Neural progenitor cell (in vitro differentiated cells): ENCODE measurements around the gene PACRG. TPM values are rescaled to one million over a fixed set of nuclear protein-coding genes. Genes with fewer than 3 reads are reported as not detected.

Experiments
- DNase-seq: peaks from one replicate; pipeline ENCODE4 v3.0.0-alpha.2; 2016; ENCODE audit warnings: low spot score
- H2AFZ ChIP-seq: fragments of 200-600 bp; sonication (generic); replicated peaks from 2 replicates; pipeline ENCODE4 v1.6.1; 2016; ENCODE audit warnings: antibody characterized with exemption
- H3F3A ChIP-seq: fragments of 200-600 bp; sonication (generic); 2 replicates; pipeline ENCODE4 v1.6.1; 2016; ENCODE audit warnings: antibody characterized with exemption, low read depth
- H3K27ac ChIP-seq: fragments of 200-600 bp; sonication (generic); 2 replicates; pipeline ENCODE4 v1.5.1; 2016; ENCODE audit warnings: mild to moderate bottlenecking
- H3K27me3 ChIP-seq: fragments of 200-600 bp; sonication (generic); 2 replicates; pipeline ENCODE4 v1.6.1; 2016; ENCODE audit warnings: mild to moderate bottlenecking, moderate library complexity
- H3K36me3 ChIP-seq: fragments of 200-600 bp; sonication (generic); 2 replicates; pipeline ENCODE4 v1.5.1; 2016
- H3K4me1 ChIP-seq: fragments of 200-600 bp; sonication (generic); 2 replicates; pipeline ENCODE4 v1.6.1; 2016; ENCODE audit warnings: mixed run types
- H3K4me2 ChIP-seq: fragments of 200-600 bp; sonication (generic); 2 replicates; pipeline ENCODE4 v1.6.1; 2016
- H3K4me3 ChIP-seq: fragments of 200-600 bp; sonication (generic); 2 replicates; pipeline ENCODE4 v1.5.1; 2016
- H3K79me2 ChIP-seq: fragments of 200-600 bp; sonication (generic); 2 replicates; pipeline ENCODE4 v1.6.1; 2016; ENCODE audit warnings: low read depth
- H3K9ac ChIP-seq: fragments of 200-600 bp; sonication (generic); 2 replicates; pipeline ENCODE4 v1.6.1; 2016
- H3K9me3 ChIP-seq: fragments of 200-600 bp; sonication (generic); 2 replicates; pipeline ENCODE4 v1.5.1; 2016; ENCODE audit warnings: low read depth
- H4K20me1 ChIP-seq: fragments of 200-600 bp; sonication (generic); 2 replicates; pipeline ENCODE4 v1.6.1; 2016; ENCODE audit warnings: low read depth
- H3K27ac Mint-ChIP-seq: 3 replicates; pipeline ENCODE4 v1.8.0; 2021; ENCODE audit warnings: mixed read lengths
- H3K27me3 Mint-ChIP-seq: 2 replicates; pipeline ENCODE4 v1.8.0; 2022; ENCODE audit warnings: low read depth, mild to moderate bottlenecking, inconsistent platforms, moderate library complexity, mixed read lengths; ENCODE audit not compliant: insufficient read depth
- H3K36me3 Mint-ChIP-seq: 3 replicates; pipeline ENCODE4 v1.8.0; 2021; ENCODE audit warnings: mixed read lengths
- H3K4me1 Mint-ChIP-seq: 3 replicates; pipeline ENCODE4 v1.8.0; 2021; ENCODE audit warnings: mixed read lengths
- H3K4me3 Mint-ChIP-seq: 3 replicates; pipeline ENCODE4 v1.8.0; 2021; ENCODE audit warnings: mild to moderate bottlenecking, moderate library complexity, mixed read lengths
- H3K9me3 Mint-ChIP-seq: 3 replicates; pipeline ENCODE4 v1.8.0; 2020; ENCODE audit warnings: mixed read lengths
- EZH2 ChIP-seq: fragments of 200-600 bp; sonication (generic); IDR thresholded peaks from 2 replicates; pipeline ENCODE4 v1.6.1; 2017; ENCODE audit warnings: antibody characterized with exemption, mild to moderate bottlenecking, moderate library complexity
- EZH2phosphoT487 ChIP-seq: fragments of 200-600 bp; sonication (generic); IDR thresholded peaks from 2 replicates; pipeline ENCODE4 v1.6.1; 2017; ENCODE audit warnings: antibody characterized with exemption
- total RNA-seq: library from RNA; depleted of rRNA; stranded (reverse); fragments of >200 nt; gene quantifications from 2 replicates; pipeline ENCODE4 v1.2.3, GENCODE V29; 2015; ENCODE audit warnings: low replicate concordance
- TF ChIP-seq, protein P1 (sequence below): fragments of 200-600 bp; sonication (generic); IDR thresholded peaks from 2 replicates; pipeline ENCODE4 v1.5.1; 2017; ENCODE audit warnings: antibody characterized with exemption, mild to moderate bottlenecking

Gene PACRG
- total RNA-seq, 1 donor from 2014 or later: 0.30 TPM

DNA sequence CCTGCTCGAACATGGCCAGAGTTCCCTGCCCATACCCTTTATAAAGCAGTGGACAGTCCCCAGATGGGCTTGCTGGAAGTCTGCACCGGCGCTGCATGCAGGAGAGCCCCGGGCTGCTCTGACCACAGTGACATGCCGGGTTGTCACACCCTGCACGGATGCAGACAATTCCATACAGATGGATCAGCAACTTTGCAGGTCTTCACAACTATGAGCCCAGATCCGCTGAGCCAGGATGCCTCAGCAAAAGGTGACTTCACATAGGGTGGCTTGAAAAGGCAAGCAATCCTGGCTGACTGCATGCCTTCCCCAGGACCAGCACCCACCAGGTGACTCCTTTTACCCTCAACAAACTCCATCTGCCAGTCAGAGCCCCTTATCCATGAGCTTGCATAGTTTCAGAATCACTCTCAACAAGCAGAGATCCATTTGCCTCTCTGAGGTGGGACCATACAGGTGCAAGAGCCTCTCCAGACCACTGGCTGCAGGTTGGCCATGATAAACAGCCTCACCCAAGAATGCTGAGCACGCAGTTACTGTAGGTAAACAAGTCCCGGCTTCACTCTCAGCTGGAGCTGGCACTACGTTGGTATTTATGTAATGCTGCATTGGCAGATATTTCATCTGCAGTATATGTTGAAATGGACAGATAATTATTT is 503.7 kb downstream of the PACRG start:
- no peak for DNase-seq
- H3K27ac Mint-ChIP-seq: peak overlapping the region; percentile 32
- H4K20me1 ChIP-seq: no peaks in the 10 kb centered on the region
- no peaks in the 10 kb centered on the region for H3K4me1 Mint-ChIP-seq
- H3K4me3 ChIP-seq: no peak overlapping the region
- no peaks in the 10 kb centered on the region for H3K36me3 Mint-ChIP-seq
- no peak overlapping the region for H3K4me2 ChIP-seq
- no peaks in the 10 kb centered on the region for H3K36me3 ChIP-seq
- H3K9me3 ChIP-seq: no peaks in the 10 kb centered on the region
- no peaks in the 10 kb centered on the region for H3F3A ChIP-seq
- H3K9ac ChIP-seq: no peak overlapping the region
- peaks cover 2% of the 10 kb centered on the region for H3K27me3 Mint-ChIP-seq
- H3K79me2 ChIP-seq: no peaks in the 10 kb centered on the region
- H3K27ac ChIP-seq: no peak overlapping the region
- H3K4me3 Mint-ChIP-seq: no peak overlapping the region
- no peak for TF ChIP-seq EZH2phosphoT487
- TF ChIP-seq, protein P1, sequence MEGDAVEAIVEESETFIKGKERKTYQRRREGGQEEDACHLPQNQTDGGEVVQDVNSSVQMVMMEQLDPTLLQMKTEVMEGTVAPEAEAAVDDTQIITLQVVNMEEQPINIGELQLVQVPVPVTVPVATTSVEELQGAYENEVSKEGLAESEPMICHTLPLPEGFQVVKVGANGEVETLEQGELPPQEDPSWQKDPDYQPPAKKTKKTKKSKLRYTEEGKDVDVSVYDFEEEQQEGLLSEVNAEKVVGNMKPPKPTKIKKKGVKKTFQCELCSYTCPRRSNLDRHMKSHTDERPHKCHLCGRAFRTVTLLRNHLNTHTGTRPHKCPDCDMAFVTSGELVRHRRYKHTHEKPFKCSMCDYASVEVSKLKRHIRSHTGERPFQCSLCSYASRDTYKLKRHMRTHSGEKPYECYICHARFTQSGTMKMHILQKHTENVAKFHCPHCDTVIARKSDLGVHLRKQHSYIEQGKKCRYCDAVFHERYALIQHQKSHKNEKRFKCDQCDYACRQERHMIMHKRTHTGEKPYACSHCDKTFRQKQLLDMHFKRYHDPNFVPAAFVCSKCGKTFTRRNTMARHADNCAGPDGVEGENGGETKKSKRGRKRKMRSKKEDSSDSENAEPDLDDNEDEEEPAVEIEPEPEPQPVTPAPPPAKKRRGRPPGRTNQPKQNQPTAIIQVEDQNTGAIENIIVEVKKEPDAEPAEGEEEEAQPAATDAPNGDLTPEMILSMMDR: no peak
- no peaks in the 10 kb centered on the region for H3K27me3 ChIP-seq
- no peaks in the 10 kb centered on the region for H3K4me1 ChIP-seq
- no peak overlapping the region for H2AFZ ChIP-seq
- H3K9me3 Mint-ChIP-seq: no peaks in the 10 kb centered on the region

DNA sequence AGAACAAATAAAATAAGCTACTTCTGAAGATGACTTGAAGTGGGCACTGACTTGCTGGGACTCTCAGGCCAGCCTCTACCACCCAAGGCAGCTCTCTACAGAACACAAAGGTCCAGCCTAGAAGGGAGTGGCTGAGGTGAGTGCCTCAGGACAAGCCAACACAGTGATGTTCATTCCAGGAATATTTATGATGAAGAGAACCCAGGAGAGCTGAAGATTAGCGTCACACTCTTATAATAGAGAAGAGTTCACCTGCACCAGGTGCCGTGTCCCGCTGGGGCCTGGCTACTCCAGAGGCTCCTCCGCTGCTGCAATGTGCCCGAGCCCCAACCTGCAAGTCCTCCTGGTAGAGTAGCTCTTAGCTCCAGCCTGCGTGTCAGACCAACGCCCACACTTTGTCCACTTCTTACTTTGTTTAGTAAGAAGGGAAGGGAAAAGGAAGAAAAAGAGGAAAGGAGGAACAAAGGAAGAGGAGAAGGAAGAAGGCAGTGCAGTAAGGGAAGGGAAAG is 504.3 kb downstream of the PACRG start:
- Mint-ChIP-seq H3K4me1 (no peaks in the 10 kb centered on the region), H3K36me3 (no peaks in the 10 kb centered on the region), H3K27ac (no peak overlapping the region), H3K9me3 (no peaks in the 10 kb centered on the region), H3K4me3 (no peak overlapping the region), H3K27me3 (peaks cover 2% of the 10 kb centered on the region)
- Histone ChIP-seq H3K79me2 (no peaks in the 10 kb centered on the region), H3K27ac (no peak overlapping the region), H3K27me3 (no peaks in the 10 kb centered on the region), H3K9ac (no peak overlapping the region), H2AFZ (no peak overlapping the region), H3K4me3 (no peak overlapping the region), H3F3A (no peaks in the 10 kb centered on the region), H3K4me1 (no peaks in the 10 kb centered on the region), H3K4me2 (no peak overlapping the region), H3K36me3 (no peaks in the 10 kb centered on the region), H3K9me3 (no peaks in the 10 kb centered on the region), H4K20me1 (no peaks in the 10 kb centered on the region)
- DNase-seq: no peak
- TF ChIP-seq EZH2 (no peak), EZH2phosphoT487 (no peak)
- TF ChIP-seq, protein P1: no peak

DNA sequence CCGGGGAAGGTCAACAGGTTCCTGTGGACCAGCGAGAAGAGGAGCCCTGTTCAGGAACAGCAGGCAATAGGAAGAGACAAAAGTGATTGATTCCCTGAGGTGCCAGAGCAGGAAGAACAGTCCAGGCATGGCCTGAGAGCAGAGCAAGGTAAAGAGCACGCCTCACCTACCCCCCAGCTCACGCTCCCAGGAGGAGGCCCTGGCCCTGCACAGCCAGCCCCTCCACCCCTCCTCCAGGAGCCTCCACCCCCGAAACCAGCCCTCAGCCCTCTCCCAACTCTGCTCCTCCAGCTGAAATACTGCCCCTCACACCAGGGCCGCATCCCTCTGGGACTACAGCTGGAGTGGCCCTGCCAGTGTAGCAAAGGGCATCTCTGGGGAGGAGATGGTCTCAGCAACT is 504.9 kb downstream of the PACRG start:
- H3K9me3 ChIP-seq: no peaks in the 10 kb centered on the region
- H3K36me3 Mint-ChIP-seq: no peaks in the 10 kb centered on the region
- peaks cover 1% of the 10 kb centered on the region for H3K27me3 Mint-ChIP-seq
- H3K27ac Mint-ChIP-seq: no peak overlapping the region
- H3K27ac ChIP-seq: no peak overlapping the region
- no peaks in the 10 kb centered on the region for H3K4me1 Mint-ChIP-seq
- no peaks in the 10 kb centered on the region for H3K4me1 ChIP-seq
- H3K4me3 Mint-ChIP-seq: no peak overlapping the region
- H3K4me3 ChIP-seq: no peak overlapping the region
- TF ChIP-seq EZH2: no peak
- no peak for TF ChIP-seq EZH2phosphoT487
- TF ChIP-seq, protein P1: no peak
- no peak overlapping the region for H3K9ac ChIP-seq
- no peaks in the 10 kb centered on the region for H4K20me1 ChIP-seq
- H3K79me2 ChIP-seq: no peaks in the 10 kb centered on the region
- no peaks in the 10 kb centered on the region for H3K9me3 Mint-ChIP-seq
- no peak overlapping the region for H2AFZ ChIP-seq
- H3K27me3 ChIP-seq: no peaks in the 10 kb centered on the region
- no peaks in the 10 kb centered on the region for H3F3A ChIP-seq
- DNase-seq: no peak
- H3K4me2 ChIP-seq: no peak overlapping the region
- no peaks in the 10 kb centered on the region for H3K36me3 ChIP-seq
